NB4 (cell line): Measurements from ENCODE around the gene COL7A1.

ENCODE experiments used
- DNase-seq: peaks from one replicate; pipeline ENCODE4 v3.0.0; 2010; ENCODE audit warnings: low read depth
- H3K4me3 ChIP-seq: one replicate; pipeline ENCODE4 v1.5.1; 2011; ENCODE audit warnings: mild to moderate bottlenecking, low read depth, low read length, moderate library complexity
- CTCF ChIP-seq: IDR thresholded peaks from one replicate; pipeline ENCODE4 v1.5.1; 2012; ENCODE audit warnings: low read depth, low read length
- MAX ChIP-seq: IDR thresholded peaks from 2 replicates; pipeline ENCODE4 v1.6.1; 2011; ENCODE audit warnings: low read depth, low read length
- MYC ChIP-seq: IDR thresholded peaks from 2 replicates; pipeline ENCODE4 v1.6.1; 2011; ENCODE audit warnings: low read depth, low read length
- POLR2A ChIP-seq: IDR thresholded peaks from 2 replicates; pipeline ENCODE4 v1.6.1; 2011; ENCODE audit warnings: mild to moderate bottlenecking; ENCODE audit not compliant: insufficient read length; ENCODE audit errors: extremely low read depth

The COL7A1 gene

GRCh38 chr3:48518638-48519276 lies 76.4 kb downstream of the COL7A1 start:
- no peak for DNase-seq
- no peak overlapping the region for H3K4me3 ChIP-seq
- TF ChIP-seq MYC (no peak), CTCF (no peak), POLR2A (no peak)

GRCh38 chr3:48518069-48518468 lies 77.1 kb downstream of the COL7A1 start:
- TF ChIP-seq CTCF (no peak), MYC (no peak), MAX (no peak), POLR2A (no peak)

GRCh38 chr3:48516571-48516970 lies 78.6 kb downstream of the COL7A1 start:
- TF ChIP-seq MAX: no peak
- no peak for TF ChIP-seq CTCF
- TF ChIP-seq POLR2A: no peak
- no peak for TF ChIP-seq MYC
- no peak overlapping the region for H3K4me3 ChIP-seq
- no peak for DNase-seq

More at GRCh38 chr3:48518069-48518468, 77.1 kb downstream of the COL7A1 start:
- DNase-seq: no peak
- no peak overlapping the region for H3K4me3 ChIP-seq

GRCh38 chr3:48514431-48515227 lies 80.5 kb downstream of the COL7A1 start:
- H3K4me3 ChIP-seq: no peak overlapping the region
- TF ChIP-seq MAX (no peak), MYC (no peak), CTCF (no peak), POLR2A (no peak)
- DNase-seq: no peak
